ENCODE results near the gene DTX2.
"Not testable (repeated sequence)": the region's sequence is repeated elsewhere in the genome, so short reads cannot be mapped to it uniquely, and the experiment has no call there.

- TF ChIP-seq POLR2A (IDR thresholded peaks at IDR 0.05; ENCODE audit: low read depth); CTCF (IDR thresholded peaks at IDR 0.05); EP300 (IDR thresholded peaks at IDR 0.05): not testable (repeated sequence)
These were observed 21.1 kb upstream of the DTX2 start for GRCh38 chr7:76440404-76440803.

Data from esophagus muscularis mucosa (tissue), 4 donors.